Measurements from ENCODE around the gene COPRS.

DNA sequence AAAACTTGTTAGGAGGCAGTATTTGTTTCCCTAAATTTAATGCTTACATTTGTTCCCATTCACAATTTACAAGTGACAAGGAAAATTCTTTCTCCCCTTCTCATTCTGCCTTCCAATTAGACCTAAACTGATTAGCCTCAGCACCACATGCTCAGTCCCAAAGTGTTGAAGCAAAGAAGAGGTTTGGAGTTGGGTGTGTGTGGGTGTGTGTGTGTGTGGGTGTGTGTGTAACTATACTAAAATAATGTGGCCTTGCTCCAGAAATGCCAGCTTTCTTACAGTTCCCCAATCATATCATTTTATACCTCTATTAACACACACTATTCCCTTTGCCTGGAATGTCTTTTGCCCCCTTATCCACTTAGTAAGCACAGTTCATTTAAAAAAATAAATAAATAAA lies 49.3 kb upstream of the COPRS start:
- TF ChIP-seq, protein P1, sequence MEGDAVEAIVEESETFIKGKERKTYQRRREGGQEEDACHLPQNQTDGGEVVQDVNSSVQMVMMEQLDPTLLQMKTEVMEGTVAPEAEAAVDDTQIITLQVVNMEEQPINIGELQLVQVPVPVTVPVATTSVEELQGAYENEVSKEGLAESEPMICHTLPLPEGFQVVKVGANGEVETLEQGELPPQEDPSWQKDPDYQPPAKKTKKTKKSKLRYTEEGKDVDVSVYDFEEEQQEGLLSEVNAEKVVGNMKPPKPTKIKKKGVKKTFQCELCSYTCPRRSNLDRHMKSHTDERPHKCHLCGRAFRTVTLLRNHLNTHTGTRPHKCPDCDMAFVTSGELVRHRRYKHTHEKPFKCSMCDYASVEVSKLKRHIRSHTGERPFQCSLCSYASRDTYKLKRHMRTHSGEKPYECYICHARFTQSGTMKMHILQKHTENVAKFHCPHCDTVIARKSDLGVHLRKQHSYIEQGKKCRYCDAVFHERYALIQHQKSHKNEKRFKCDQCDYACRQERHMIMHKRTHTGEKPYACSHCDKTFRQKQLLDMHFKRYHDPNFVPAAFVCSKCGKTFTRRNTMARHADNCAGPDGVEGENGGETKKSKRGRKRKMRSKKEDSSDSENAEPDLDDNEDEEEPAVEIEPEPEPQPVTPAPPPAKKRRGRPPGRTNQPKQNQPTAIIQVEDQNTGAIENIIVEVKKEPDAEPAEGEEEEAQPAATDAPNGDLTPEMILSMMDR (conservative IDR thresholded peaks at IDR 0.05; ENCODE audit: low read depth in 2 of 2): no peak
- no peak for TF ChIP-seq ZNF331 (CRISPR knock-in tag; IDR thresholded peaks at IDR 0.05; ENCODE audit: low read depth)
- TF ChIP-seq EZH2 (IDR thresholded peaks at IDR 0.05; ENCODE audit: low read depth, unreplicated experiment): no peak
- TF ChIP-seq CREB1 (CRISPR knock-in tag; IDR thresholded peaks at IDR 0.05; ENCODE audit: low read depth): no peak
- no peak for TF ChIP-seq STAT1 (IDR thresholded peaks at IDR 0.05; ENCODE audit: unreplicated experiment)
- TF ChIP-seq, protein P2, sequence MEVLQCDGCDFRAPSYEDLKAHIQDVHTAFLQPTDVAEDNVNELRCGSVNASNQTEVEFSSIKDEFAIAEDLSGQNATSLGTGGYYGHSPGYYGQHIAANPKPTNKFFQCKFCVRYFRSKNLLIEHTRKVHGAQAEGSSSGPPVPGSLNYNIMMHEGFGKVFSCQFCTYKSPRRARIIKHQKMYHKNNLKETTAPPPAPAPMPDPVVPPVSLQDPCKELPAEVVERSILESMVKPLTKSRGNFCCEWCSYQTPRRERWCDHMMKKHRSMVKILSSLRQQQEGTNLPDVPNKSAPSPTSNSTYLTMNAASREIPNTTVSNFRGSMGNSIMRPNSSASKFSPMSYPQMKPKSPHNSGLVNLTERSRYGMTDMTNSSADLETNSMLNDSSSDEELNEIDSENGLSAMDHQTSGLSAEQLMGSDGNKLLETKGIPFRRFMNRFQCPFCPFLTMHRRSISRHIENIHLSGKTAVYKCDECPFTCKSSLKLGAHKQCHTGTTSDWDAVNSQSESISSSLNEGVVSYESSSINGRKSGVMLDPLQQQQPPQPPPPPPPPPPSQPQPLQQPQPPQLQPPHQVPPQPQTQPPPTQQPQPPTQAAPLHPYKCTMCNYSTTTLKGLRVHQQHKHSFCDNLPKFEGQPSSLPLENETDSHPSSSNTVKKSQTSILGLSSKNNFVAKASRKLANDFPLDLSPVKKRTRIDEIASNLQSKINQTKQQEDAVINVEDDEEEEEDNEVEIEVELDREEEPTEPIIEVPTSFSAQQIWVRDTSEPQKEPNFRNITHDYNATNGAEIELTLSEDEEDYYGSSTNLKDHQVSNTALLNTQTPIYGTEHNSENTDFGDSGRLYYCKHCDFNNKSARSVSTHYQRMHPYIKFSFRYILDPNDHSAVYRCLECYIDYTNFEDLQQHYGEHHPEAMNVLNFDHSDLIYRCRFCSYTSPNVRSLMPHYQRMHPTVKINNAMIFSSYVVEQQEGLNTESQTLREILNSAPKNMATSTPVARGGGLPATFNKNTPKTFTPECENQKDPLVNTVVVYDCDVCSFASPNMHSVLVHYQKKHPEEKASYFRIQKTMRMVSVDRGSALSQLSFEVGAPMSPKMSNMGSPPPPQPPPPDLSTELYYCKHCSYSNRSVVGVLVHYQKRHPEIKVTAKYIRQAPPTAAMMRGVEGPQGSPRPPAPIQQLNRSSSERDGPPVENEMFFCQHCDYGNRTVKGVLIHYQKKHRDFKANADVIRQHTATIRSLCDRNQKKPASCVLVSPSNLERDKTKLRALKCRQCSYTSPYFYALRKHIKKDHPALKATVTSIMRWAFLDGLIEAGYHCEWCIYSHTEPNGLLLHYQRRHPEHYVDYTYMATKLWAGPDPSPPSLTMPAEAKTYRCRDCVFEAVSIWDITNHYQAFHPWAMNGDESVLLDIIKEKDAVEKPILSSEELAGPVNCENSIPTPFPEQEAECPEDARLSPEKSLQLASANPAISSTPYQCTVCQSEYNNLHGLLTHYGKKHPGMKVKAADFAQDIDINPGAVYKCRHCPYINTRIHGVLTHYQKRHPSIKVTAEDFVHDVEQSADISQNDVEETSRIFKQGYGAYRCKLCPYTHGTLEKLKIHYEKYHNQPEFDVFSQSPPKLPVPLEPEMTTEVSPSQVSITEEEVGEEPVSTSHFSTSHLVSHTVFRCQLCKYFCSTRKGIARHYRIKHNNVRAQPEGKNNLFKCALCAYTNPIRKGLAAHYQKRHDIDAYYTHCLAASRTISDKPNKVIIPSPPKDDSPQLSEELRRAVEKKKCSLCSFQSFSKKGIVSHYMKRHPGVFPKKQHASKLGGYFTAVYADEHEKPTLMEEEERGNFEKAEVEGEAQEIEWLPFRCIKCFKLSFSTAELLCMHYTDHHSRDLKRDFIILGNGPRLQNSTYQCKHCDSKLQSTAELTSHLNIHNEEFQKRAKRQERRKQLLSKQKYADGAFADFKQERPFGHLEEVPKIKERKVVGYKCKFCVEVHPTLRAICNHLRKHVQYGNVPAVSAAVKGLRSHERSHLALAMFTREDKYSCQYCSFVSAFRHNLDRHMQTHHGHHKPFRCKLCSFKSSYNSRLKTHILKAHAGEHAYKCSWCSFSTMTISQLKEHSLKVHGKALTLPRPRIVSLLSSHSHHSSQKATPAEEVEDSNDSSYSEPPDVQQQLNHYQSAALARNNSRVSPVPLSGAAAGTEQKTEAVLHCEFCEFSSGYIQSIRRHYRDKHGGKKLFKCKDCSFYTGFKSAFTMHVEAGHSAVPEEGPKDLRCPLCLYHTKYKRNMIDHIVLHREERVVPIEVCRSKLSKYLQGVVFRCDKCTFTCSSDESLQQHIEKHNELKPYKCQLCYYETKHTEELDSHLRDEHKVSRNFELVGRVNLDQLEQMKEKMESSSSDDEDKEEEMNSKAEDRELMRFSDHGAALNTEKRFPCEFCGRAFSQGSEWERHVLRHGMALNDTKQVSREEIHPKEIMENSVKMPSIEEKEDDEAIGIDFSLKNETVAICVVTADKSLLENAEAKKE (CRISPR knock-in tag; IDR thresholded peaks at IDR 0.05): no peak
- TF ChIP-seq POLR2AphosphoS5 (IDR thresholded peaks at IDR 0.05; ENCODE audit: low read depth): no peak
- TF ChIP-seq, protein P3, sequence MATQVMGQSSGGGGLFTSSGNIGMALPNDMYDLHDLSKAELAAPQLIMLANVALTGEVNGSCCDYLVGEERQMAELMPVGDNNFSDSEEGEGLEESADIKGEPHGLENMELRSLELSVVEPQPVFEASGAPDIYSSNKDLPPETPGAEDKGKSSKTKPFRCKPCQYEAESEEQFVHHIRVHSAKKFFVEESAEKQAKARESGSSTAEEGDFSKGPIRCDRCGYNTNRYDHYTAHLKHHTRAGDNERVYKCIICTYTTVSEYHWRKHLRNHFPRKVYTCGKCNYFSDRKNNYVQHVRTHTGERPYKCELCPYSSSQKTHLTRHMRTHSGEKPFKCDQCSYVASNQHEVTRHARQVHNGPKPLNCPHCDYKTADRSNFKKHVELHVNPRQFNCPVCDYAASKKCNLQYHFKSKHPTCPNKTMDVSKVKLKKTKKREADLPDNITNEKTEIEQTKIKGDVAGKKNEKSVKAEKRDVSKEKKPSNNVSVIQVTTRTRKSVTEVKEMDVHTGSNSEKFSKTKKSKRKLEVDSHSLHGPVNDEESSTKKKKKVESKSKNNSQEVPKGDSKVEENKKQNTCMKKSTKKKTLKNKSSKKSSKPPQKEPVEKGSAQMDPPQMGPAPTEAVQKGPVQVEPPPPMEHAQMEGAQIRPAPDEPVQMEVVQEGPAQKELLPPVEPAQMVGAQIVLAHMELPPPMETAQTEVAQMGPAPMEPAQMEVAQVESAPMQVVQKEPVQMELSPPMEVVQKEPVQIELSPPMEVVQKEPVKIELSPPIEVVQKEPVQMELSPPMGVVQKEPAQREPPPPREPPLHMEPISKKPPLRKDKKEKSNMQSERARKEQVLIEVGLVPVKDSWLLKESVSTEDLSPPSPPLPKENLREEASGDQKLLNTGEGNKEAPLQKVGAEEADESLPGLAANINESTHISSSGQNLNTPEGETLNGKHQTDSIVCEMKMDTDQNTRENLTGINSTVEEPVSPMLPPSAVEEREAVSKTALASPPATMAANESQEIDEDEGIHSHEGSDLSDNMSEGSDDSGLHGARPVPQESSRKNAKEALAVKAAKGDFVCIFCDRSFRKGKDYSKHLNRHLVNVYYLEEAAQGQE (IDR thresholded peaks at IDR 0.05; ENCODE audit: unreplicated experiment): no peak
- no peak for TF ChIP-seq EZH2phosphoT487 (IDR thresholded peaks at IDR 0.05; ENCODE audit: unreplicated experiment)
- TF ChIP-seq, protein P4, sequence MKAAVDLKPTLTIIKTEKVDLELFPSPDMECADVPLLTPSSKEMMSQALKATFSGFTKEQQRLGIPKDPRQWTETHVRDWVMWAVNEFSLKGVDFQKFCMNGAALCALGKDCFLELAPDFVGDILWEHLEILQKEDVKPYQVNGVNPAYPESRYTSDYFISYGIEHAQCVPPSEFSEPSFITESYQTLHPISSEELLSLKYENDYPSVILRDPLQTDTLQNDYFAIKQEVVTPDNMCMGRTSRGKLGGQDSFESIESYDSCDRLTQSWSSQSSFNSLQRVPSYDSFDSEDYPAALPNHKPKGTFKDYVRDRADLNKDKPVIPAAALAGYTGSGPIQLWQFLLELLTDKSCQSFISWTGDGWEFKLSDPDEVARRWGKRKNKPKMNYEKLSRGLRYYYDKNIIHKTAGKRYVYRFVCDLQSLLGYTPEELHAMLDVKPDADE (IDR thresholded peaks at IDR 0.05): no peak
- TF ChIP-seq ZNF114 (CRISPR knock-in tag; IDR thresholded peaks at IDR 0.05): no peak
- no peak for TF ChIP-seq JUNB (IDR thresholded peaks at IDR 0.05; ENCODE audit: unreplicated experiment)

All from GM23338 (cell line).